HepG2 (cell line): ENCODE data around the gene IL27RA. TPM values are rescaled to one million over a fixed set of nuclear protein-coding genes. Genes with fewer than 3 reads are reported as not detected.

Experiments
- CEBPZ ChIP-seq: IDR thresholded peaks from 2 replicates; pipeline ENCODE4 v1.6.1; 2012; ENCODE audit warnings: low read length, improper control_type of control experiment
- CENPBD1 ChIP-seq: sonication (generic); formaldehyde crosslinking; IDR thresholded peaks from 2 replicates; pipeline ENCODE4 v1.8.0; 2022; ENCODE audit warnings: missing genetic modification reagents, low read depth, mild to moderate bottlenecking, borderline replicate concordance
- CREB1 ChIP-seq, 2 experiments: fragments of 450-650 bp in 1 of 2; IDR thresholded peaks; 2 replicates each; pipeline ENCODE4 v1.6.1; 2016 to 2017; ENCODE audit warnings: control low read depth in 1 of 2, mild to moderate bottlenecking in 1 of 2, missing compliant biosample characterization in 1 of 2, missing genetic modification characterization in 1 of 2
- MAX ChIP-seq: IDR thresholded peaks from 2 replicates; pipeline ENCODE4 v1.6.1; 2012; ENCODE audit warnings: inconsistent platforms
- MXI1 ChIP-seq: IDR thresholded peaks from 3 replicates; pipeline ENCODE4 v1.6.1; 2012; ENCODE audit warnings: low read depth, low read length, inconsistent platforms, borderline replicate concordance
- MYC ChIP-seq: sonication (generic); formaldehyde crosslinking; IDR thresholded peaks from 2 replicates; pipeline ENCODE4 v1.9.0; 2021; ENCODE audit warnings: missing genetic modification reagents, borderline replicate concordance
- NFAT5 ChIP-seq: sonication (generic); formaldehyde crosslinking; IDR thresholded peaks from 2 replicates; pipeline ENCODE4 v1.4.0; 2020; ENCODE audit warnings: missing genetic modification reagents
- PLRG1 ChIP-seq: fragments of 450-650 bp; conservative IDR thresholded peaks from 2 replicates; pipeline ENCODE4 v1.6.1; 2016
- RBM39 ChIP-seq: fragments of 200-400 bp; formaldehyde crosslinking; IDR thresholded peaks from one replicate; pipeline ENCODE4 v1.6.1; 2018; ENCODE audit warnings: antibody characterized with exemption, mild to moderate bottlenecking, low read depth, low read length; ENCODE audit not compliant: poor library complexity, severe bottlenecking
- SOX6 ChIP-seq, 2 experiments: fragments of 450-650 bp in 1 of 2; sonication (generic) in 1 of 2; formaldehyde crosslinking in 1 of 2; IDR thresholded peaks; 2 replicates each; pipeline versions ENCODE4 v1.4.0 to v1.6.1; 2017 to 2020; ENCODE audit warnings: antibody characterized with exemption in 1 of 2, mild to moderate bottlenecking in 1 of 2, missing genetic modification reagents in 1 of 2
- SRY ChIP-seq: sonication (generic); formaldehyde crosslinking; IDR thresholded peaks from 2 replicates; pipeline ENCODE4 v1.8.0; 2022; ENCODE audit warnings: mild to moderate bottlenecking, missing genetic modification reagents
- ZBTB33 ChIP-seq: sonication (generic); formaldehyde crosslinking; IDR thresholded peaks from 2 replicates; pipeline ENCODE4 v1.4.0; 2020; ENCODE audit warnings: missing genetic modification reagents
- ZNF253 ChIP-seq: sonication (generic); formaldehyde crosslinking; IDR thresholded peaks from 2 replicates; pipeline ENCODE4 v1.8.0; 2022; ENCODE audit warnings: mild to moderate bottlenecking, missing genetic modification reagents, borderline replicate concordance
- ZNF3 ChIP-seq: IDR thresholded peaks from 2 replicates; pipeline ENCODE4 v1.7.0; 2017; ENCODE audit warnings: inconsistent platforms
- ZNF30 ChIP-seq: sonication (generic); formaldehyde crosslinking; IDR thresholded peaks from 2 replicates; pipeline ENCODE4 v1.5.0; 2020; ENCODE audit warnings: mild to moderate bottlenecking, missing genetic modification reagents
- ZNF672 ChIP-seq: sonication (generic); formaldehyde crosslinking; IDR thresholded peaks from 2 replicates; pipeline ENCODE4 v1.8.1; 2022; ENCODE audit warnings: missing genetic modification reagents
- polyA plus RNA-seq, 8 experiments: library from polyadenylated mRNA; depleted of rRNA in 3 of 8; stranded (reverse) in 7 of 8; unstranded in 1 of 8; fragments of >200 nt; fragmentation: Illumina TruSeq in 4 of 8; extraction: Trizol in 4 of 8; gene quantifications; 2 replicates each; pipeline versions ENCODE4 v1.2.1 to v1.2.3, GENCODE V29; 2011 to 2016; ENCODE audit warnings: low read depth in 4 of 8, missing spikeins in 1 of 8, mixed read lengths in 1 of 8; ENCODE audit not compliant: insufficient read depth in 1 of 8
- total RNA-seq, 5 experiments: library from RNA; depleted of rRNA; stranded (reverse); fragments of >200 nt; fragmentation: Illumina TruSeq; extraction: Trizol; gene quantifications; 2 replicates each; pipeline ENCODE4 v1.2.3, GENCODE V29; 2016; ENCODE audit warnings: low read depth in 1 of 5
- TF ChIP-seq, protein P1 (sequence below): sonication (generic); formaldehyde crosslinking; IDR thresholded peaks from 2 replicates; pipeline ENCODE4 v1.4.0; 2020; ENCODE audit warnings: mild to moderate bottlenecking, low read depth, missing genetic modification reagents

Gene IL27RA
- total and polyA plus RNA-seq, 2 of the 13 experiments (the other 11 are each of a cell fraction or from before 2014, with no cell fraction given) = 3.5 to 8.1 TPM

GRCh38 chr19:14006085-14006765 is 25.3 kb upstream of the IL27RA start, which contains the start of gene RFX1 (continued):
- TF ChIP-seq NFAT5 (CRISPR knock-in tag) (0 out of 2 replicates have a peak, but pooled peaks have one; percentile 57), MAX (0 out of 2 replicates have a peak, but pooled peaks have one; percentile 2), ZNF3 (CRISPR knock-in tag) (no peak), SOX6 (IDR thresholded peaks at IDR 0.05) (no peak), SOX6 (CRISPR knock-in tag; IDR thresholded peaks at IDR 0.05) (no peak), ZNF672 (CRISPR knock-in tag) (no peak), ZBTB33 (CRISPR knock-in tag) (no peak), CEBPZ (peak; percentile 98), CREB1 (IDR thresholded peaks at IDR 0.05) (peak; percentile 90), CREB1 (CRISPR knock-in tag; IDR thresholded peaks at IDR 0.05) (no peak), ZNF253 (no peak), CENPBD1 (CRISPR knock-in tag) (no peak), PLRG1 (no peak), SRY (CRISPR knock-in tag) (no peak), RBM39 (no peak), MYC (CRISPR knock-in tag) (no peak), MXI1 (peak; percentile 99), ZNF30 (no peak)
- TF ChIP-seq, protein P1, sequence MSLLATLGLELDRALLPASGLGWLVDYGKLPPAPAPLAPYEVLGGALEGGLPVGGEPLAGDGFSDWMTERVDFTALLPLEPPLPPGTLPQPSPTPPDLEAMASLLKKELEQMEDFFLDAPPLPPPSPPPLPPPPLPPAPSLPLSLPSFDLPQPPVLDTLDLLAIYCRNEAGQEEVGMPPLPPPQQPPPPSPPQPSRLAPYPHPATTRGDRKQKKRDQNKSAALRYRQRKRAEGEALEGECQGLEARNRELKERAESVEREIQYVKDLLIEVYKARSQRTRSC (CRISPR knock-in tag) = no peak
